ENCODE data around the gene FAM210A.

The FAM210A gene

GRCh38 chr18:13643261-13643751 is 83.1 kb downstream of the FAM210A start:
- DNase-seq: no peak

- DNase-seq: no peak
These were observed 83.9 kb downstream of the FAM210A start for GRCh38 chr18:13642440-13642827.

DNA sequence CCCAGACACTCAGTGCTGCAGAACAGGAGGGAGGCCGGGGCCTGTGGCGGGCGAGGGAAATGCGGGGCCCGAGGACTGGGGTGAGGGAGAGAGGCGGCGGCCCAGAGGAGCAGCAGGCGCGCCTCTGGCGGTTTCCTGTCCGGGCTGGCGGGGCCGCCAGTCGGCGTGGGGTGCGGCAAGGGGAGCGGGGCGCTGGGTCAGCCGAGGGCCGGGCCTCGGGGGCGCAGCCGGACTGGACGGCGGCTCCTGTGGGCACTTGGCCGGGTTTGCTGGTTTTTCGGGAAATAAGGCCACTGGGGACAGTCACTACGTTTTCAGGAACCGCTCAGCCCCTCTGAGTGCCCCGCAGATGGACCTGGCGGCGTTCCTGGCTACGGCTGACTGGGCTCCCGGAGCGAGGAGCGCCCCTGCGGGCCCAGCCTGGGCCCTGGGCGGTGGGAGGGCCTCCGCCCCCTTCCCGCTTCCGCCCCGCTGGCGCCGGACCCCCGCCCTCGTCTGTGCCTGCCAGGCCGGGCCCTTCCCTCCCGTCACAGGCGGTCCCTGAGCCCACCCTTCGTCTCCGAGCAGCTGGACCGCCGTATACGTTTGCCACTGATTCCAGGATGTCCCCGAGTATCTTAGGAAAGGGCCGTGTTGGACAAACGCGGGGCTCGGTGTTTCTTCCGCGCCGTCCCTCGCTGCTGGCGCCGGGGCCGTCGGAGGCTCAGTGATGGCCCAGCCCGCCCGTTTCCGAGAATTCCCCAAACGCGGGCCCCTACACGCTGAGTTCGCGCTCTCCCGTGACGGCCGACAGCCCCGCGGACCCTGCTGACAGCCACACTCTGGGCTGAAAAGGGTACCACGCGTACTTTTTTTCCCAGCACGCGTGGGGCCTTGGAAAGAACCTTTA is 84.6 kb downstream of the FAM210A start:
- no peak for DNase-seq

GRCh38 chr18:13640266-13640860 is 86.0 kb downstream of the FAM210A start:
- no peak for DNase-seq

- DNase-seq: no peak
These were observed 87.4 kb downstream of the FAM210A start for GRCh38 chr18:13638719-13639595.

DNA sequence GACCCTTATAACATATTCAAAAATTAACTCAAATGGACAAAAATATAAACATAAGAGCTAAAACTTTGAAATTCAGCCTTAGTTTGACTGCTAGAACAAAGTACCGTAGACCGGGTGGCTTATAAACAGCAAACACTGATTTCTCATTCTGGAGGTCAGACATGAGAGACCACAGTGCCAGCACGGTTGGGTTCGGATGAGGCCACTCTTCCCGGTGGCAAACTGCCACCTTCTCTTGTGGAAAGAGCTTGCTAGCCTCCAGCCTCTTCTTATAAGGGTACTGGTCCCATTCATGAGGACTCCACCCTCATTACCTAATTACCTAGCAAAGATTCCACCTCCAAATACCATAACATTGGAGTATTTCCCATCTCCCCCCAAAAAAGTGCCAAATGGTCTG is 91.3 kb downstream of the FAM210A start:
- DNase-seq: no peak

DNA sequence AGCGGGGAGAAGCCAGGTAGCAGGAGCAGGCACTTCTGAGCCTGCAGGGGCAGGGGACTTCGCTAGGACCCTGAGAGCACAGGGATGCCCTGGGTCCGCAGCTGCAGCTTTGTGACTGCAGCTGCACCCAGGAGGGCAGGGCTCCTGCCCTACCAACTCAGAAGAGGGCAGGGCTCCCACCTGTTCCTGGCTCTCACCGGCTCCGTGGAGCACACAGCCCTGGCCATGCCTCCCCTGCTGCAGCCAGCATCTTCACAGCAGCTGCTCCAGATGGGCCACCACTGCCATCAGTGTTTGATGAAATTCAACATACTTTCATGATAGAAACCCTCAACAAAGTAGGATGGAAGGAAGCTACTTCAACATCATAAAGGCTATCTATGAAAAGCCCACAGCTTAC is 92.7 kb downstream of the FAM210A start:
- no peak for DNase-seq

GRCh38 chr18:13630716-13631268 is 95.6 kb downstream of the FAM210A start:
- no peak for DNase-seq

GRCh38 chr18:13629841-13630715 is 96.3 kb downstream of the FAM210A start:
- peak; percentile 14 for DNase-seq

DNA sequence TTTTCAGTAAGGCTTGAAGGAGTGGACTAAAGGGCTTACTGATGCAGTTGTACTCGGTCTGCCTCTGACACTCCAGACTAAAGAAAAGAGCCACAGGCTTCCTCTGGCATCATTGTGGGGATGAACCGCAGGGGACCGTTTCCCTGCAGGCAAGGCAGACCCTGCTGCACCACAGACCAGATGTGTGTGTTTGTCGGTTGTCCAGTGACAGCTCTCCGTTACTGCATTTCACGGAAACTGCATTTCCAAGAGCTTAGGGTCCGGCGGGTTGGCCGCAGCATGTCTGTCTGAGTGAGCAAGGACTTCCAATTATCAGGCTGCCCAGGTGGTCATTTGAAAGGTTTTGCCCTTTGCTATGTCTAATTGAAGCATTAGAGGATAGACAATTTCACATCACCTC is 98.1 kb downstream of the FAM210A start:
- no peak for DNase-seq

DNA sequence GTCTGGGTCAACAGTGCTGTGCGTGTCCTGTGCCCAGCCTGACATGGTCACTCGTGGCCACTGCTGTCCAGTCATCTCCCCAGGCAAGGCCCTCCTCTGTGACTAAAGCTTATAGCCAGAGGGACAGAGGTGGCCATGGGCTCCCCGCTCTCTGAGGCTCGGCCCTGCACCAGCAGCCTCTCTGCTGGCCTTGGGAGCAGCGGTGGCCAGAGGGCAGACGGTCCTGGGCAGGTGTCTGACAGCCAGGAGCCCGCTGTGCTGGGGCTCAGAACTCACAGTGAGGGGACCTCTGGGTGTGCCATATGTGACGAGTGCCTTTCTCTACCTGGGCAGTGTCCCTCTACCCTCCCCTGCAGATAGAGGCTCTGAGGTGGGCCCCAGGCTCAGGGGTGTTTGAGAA is 98.7 kb downstream of the FAM210A start:
- no peak for DNase-seq

DNA sequence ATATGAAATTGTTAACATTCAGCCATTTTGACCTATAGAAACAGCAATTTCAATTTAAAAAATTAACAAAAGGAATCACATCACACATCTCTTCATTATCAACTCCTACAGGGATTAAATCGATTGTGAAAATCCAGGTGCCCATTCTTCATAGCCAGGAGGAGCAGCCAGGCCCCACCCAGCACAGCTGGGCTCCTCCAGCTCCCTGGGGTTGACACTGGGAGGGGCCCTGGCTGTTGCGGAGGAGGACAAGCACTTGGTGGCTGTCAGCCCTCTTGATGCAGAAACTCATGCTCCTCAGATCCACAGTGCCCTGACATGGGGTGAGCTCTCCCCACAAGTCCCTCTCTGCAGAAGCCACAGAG is 99.8 kb downstream of the FAM210A start:
- no peak for DNase-seq

DNA sequence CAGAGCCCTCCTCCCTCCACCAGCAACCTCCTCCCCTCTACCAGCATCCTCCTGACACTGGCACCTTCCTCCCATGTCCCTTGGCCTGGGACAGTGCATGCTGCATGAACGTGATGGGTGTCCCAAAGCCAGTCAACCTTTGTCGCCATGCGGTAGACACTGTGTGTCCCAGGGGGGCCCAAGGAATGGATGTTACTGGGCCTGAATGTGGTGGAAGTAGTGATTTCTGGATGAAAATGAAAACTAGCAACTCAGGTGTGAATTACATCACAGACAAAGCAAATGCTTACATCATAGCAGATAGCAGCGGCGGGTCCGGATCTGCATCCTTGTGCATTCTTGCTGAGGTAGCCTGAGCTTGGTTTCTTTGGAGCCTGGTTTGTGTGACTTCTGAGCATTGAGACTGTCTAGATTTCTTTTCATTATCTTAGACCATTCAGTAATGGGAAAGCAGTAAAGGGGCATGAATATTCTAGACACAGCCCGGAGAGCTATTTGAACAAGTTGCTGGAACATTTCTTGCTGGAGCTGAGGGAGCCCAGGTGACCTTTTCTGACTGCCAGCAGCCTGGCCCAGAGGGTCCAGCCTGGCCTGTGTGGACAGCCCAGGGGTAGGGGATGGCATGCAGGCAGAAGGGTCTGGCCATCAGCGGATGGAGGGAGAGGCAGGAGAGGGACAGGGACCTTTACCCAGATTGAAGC is 100.4 kb downstream of the FAM210A start:
- no peak for DNase-seq

GRCh38 chr18:13625355-13625754 is 101.0 kb downstream of the FAM210A start:
- no peak for DNase-seq

DNA sequence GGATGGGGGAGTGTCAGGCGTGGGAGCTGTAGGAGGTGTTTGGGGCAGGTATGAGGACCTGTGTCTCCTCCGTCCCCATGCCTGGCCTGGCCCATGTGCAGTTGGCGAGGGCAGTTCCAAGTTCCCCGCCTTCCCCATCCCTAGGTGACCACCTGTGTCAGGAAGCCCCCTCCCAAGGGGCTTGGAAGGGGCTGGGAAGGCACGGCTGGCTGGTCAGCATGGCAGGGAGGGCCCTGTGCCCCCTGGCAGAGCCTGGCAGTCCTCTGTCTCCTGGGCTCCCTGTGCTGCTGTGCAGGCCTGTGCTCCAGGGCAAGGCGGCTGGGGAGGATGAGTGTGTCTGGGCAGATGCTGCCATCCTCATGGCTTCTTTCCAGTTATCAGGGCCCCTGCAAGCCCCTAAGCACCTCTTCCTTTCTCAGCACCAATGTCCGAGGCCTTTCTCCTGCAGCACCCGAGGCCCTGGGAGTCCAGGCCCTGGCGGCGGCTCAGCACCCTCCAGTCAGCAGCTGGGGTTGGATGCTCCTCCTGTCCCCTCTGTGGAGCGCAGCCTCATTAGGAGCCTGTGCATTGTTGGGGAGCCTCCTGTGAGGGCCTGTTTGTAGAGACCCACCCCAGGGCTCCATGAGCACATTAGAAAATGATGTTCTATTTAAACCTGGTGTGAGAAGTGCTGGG is 101.7 kb downstream of the FAM210A start:
- no peak for DNase-seq

DNA sequence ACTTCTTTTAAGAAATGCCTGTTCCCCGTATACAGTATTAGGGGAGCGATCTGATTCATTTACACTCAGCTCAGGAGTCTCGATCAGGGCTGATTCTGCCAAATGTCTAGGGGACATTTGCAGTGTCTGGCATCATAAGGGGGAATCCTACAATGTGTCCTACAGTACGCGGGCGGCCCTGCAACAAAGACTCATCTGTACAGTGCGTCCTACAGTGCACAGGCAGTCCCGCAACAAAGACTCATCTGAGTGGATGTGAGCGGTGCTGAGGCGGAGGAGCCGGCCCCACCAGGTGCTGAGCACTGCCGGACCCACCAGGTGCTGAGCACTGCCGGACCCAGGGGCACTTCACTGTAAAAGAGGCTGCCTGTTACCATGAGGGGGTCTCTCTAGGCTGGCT is 102.5 kb downstream of the FAM210A start:
- no peak for DNase-seq

- DNase-seq: no peak
These were observed 103.0 kb downstream of the FAM210A start for GRCh38 chr18:13623348-13623747.

- DNase-seq: no peak
These were observed 103.6 kb downstream of the FAM210A start for GRCh38 chr18:13622751-13623150.

GRCh38 chr18:13621886-13622619 is 104.3 kb downstream of the FAM210A start:
- DNase-seq: no peak

- no peak for DNase-seq
These were observed 104.9 kb downstream of the FAM210A start for GRCh38 chr18:13621446-13621849.
